GM12874 (cell line): ENCODE measurements around the gene STX16.

Experiments used
- CTCF ChIP-seq: IDR thresholded peaks from 2 replicates; pipeline ENCODE4 v1.5.1; 2011; ENCODE audit warnings: low read depth, mild to moderate bottlenecking, control low read depth, low read length, moderate library complexity; ENCODE audit not compliant: insufficient read depth

Gene STX16

GRCh38 chr20:58634059-58634458, 17.0 kb upstream of the STX16 start:
- no peak for TF ChIP-seq CTCF

GRCh38 chr20:58634521-58635278, 16.4 kb upstream of the STX16 start:
- TF ChIP-seq CTCF = no peak

DNA sequence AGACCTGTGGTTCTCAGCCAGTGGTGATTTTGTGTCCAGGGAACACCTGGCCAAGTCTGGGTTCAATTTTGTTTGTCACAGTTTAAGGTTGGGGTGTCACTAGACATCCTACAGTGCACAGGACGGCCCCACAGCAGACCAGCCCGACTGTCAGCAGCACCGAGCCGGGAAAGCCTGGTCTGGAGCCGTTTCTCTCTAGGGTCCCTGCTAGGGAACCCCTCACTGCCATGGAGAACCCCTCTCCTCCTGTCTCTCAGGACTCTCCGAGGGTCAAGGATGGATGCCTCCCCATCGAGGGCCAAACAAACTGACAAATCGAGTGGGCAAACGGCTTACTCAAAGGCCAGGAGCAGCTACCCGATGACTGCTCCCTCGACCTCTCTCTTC, 15.8 kb upstream of the STX16 start:
- TF ChIP-seq CTCF = no peak

DNA sequence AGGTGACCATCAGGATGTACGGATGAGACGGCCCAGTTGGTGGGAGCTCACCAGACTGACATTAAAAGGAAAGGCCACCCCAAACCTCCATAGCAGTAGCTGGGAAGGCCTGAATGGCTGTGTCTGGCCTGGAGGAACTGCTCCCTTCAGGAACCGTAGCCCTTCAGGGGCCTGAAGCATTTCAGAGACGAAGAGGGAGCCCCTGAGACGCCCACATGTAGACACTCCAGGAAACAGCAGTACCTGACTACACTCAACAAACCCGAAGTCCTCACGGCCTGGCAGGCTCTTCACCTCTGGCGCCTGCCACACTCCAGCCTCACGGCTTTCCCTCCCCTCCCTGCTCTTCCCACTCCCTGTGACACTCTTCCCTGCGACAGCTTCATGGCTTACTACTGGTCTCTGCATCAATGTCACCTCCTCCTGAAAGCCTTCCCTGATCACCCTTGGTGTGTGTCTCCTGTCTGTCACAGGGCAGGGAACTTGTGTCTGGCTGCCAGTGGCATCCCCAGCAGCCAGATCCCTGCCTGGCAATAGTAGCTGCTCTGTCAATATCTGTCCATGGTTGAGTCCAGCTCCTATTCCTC, 14.6 kb upstream of the STX16 start:
- TF ChIP-seq CTCF = no peak

- 0 out of 2 replicates have a peak, but pooled peaks have one; percentile 6 for TF ChIP-seq CTCF
These were observed 14.1 kb upstream of the STX16 start for GRCh38 chr20:58636983-58637421.

GRCh38 chr20:58637466-58638213, 13.4 kb upstream of the STX16 start:
- no peak for TF ChIP-seq CTCF

GRCh38 chr20:58638467-58639181, 12.5 kb upstream of the STX16 start:
- no peak for TF ChIP-seq CTCF
